Measurements from ENCODE around the gene CLRN1. TPM values are rescaled to one million over a fixed set of nuclear protein-coding genes. Genes with fewer than 3 reads are reported as not detected.

CLRN1 gene
- total RNA-seq, 1 donor from 2014 or later: not detected

- no peak for DNase-seq (ENCODE audit: low spot score)
Observed at GRCh38 chr3:150876611-150877265, 95.8 kb downstream of the CLRN1 start.

Other genes starting within 250 kb of the CLRN1 start
- 33.7 TPM for gene SIAH2, start 209.6 kb downstream of the CLRN1 start, total RNA-seq
- not detected for gene MINDY4B, start 67.3 kb downstream of the CLRN1 start, total RNA-seq
- 7.5 TPM for gene MED12L, start 112.9 kb upstream of the CLRN1 start, total RNA-seq
- 2.0 TPM for gene GPR171, start 230.5 kb upstream of the CLRN1 start, total RNA-seq

Measured in mucosa of gallbladder (tissue), 1 donor.